DOHH2 (cell line): ENCODE results near the gene SDHA.
"Not testable (repeated sequence)": the region's sequence is repeated elsewhere in the genome, so short reads cannot be mapped to it uniquely, and the experiment has no call there.

Experiments used
- H3F3A ChIP-seq: fragments of 200-600 bp; sonication (generic), shearing (Covaris generic); 2 replicates; pipeline ENCODE4 v1.6.0; 2016; ENCODE audit warnings: antibody characterized with exemption, mild to moderate bottlenecking; ENCODE audit not compliant: control insufficient read depth, insufficient read depth
- H3K27ac ChIP-seq: fragments of 200-600 bp; sonication (generic); 2 replicates; pipeline ENCODE4 v1.5.1; 2014; ENCODE audit warnings: low read depth, mild to moderate bottlenecking, low read length, moderate library complexity
- H3K27me3 ChIP-seq: fragments of 200-600 bp; sonication (generic); 2 replicates; pipeline ENCODE4 v1.6.1; 2014; ENCODE audit warnings: mild to moderate bottlenecking, low read length, mixed read lengths; ENCODE audit not compliant: control insufficient read depth
- H3K36me3 ChIP-seq: fragments of 200-600 bp; sonication (generic); 2 replicates; pipeline ENCODE4 v1.6.1; 2014; ENCODE audit warnings: mild to moderate bottlenecking, low read length, moderate library complexity, mixed read lengths; ENCODE audit not compliant: control insufficient read depth
- H3K4me1 ChIP-seq: fragments of 200-600 bp; sonication (generic); 2 replicates; pipeline ENCODE4 v1.6.1; 2014; ENCODE audit warnings: mild to moderate bottlenecking, low read length, mixed read lengths; ENCODE audit not compliant: control insufficient read depth
- H3K4me2 ChIP-seq: fragments of 200-600 bp; sonication (generic); 2 replicates; pipeline ENCODE4 v1.6.0; 2014; ENCODE audit warnings: mild to moderate bottlenecking, low read length, moderate library complexity
- H3K4me3 ChIP-seq: fragments of 200-600 bp; sonication (generic); 2 replicates; pipeline ENCODE4 v1.5.1; 2014; ENCODE audit warnings: mild to moderate bottlenecking, low read length, mixed read lengths
- H3K79me2 ChIP-seq: fragments of 200-600 bp; sonication (generic); 2 replicates; pipeline ENCODE4 v1.6.1; 2014; ENCODE audit warnings: mild to moderate bottlenecking, low read length, mixed read lengths; ENCODE audit not compliant: control insufficient read depth
- H3K9me2 ChIP-seq: fragments of 200-600 bp; sonication (generic); replicated peaks from 2 replicates; pipeline ENCODE4 v1.6.1; 2014; ENCODE audit warnings: mild to moderate bottlenecking, low read length, mixed read lengths; ENCODE audit not compliant: control insufficient read depth
- H3K9me3 ChIP-seq: fragments of 200-600 bp; sonication (generic); 2 replicates; pipeline ENCODE4 v1.6.1; 2014; ENCODE audit warnings: antibody characterized with exemption, low read length, mixed read lengths; ENCODE audit not compliant: control insufficient read depth, insufficient read depth
- H4K20me1 ChIP-seq: fragments of 200-600 bp; sonication (generic); 2 replicates; pipeline ENCODE4 v1.6.0; 2014; ENCODE audit warnings: low read depth, mild to moderate bottlenecking, antibody characterized with exemption, low read length, moderate library complexity; ENCODE audit not compliant: control insufficient read depth, insufficient read depth

The SDHA gene

GRCh38 chr5:291345-291744 is 73.2 kb downstream of the SDHA start:
- not testable (repeated sequence) for H4K20me1 ChIP-seq, H3K27ac ChIP-seq, H3K27me3 ChIP-seq, H3F3A ChIP-seq, H3K9me3 ChIP-seq, H3K4me3 ChIP-seq, H3K4me2 ChIP-seq, H3K9me2 ChIP-seq, H3K4me1 ChIP-seq
- Histone ChIP-seq H3K79me2 (peaks cover 52% of the 10 kb centered on the region), H3K36me3 (peaks cover 20% of the 10 kb centered on the region)

GRCh38 chr5:294788-295187 is 76.7 kb downstream of the SDHA start:
- H3K27me3 ChIP-seq, H3K36me3 ChIP-seq, H4K20me1 ChIP-seq, H3K27ac ChIP-seq, H3K4me2 ChIP-seq, H3K9me2 ChIP-seq, H3K9me3 ChIP-seq, H3K4me1 ChIP-seq, H3K4me3 ChIP-seq, H3F3A ChIP-seq: not testable (repeated sequence)
- H3K79me2 ChIP-seq: peaks cover 28% of the 10 kb centered on the region

- H3K9me3 ChIP-seq, H3K4me2 ChIP-seq, H3K27me3 ChIP-seq, H3K36me3 ChIP-seq, H4K20me1 ChIP-seq, H3F3A ChIP-seq, H3K9me2 ChIP-seq, H3K4me3 ChIP-seq, H3K27ac ChIP-seq, H3K4me1 ChIP-seq: not testable (repeated sequence)
- peaks cover 24% of the 10 kb centered on the region for H3K79me2 ChIP-seq
These were observed 78.1 kb downstream of the SDHA start for GRCh38 chr5:296207-296606.

GRCh38 chr5:296954-297353 is 78.8 kb downstream of the SDHA start:
- H3K36me3 ChIP-seq, H3K4me3 ChIP-seq, H3K27ac ChIP-seq, H3K9me2 ChIP-seq, H3K4me2 ChIP-seq, H3K9me3 ChIP-seq, H3F3A ChIP-seq, H3K4me1 ChIP-seq, H4K20me1 ChIP-seq, H3K27me3 ChIP-seq: not testable (repeated sequence)
- H3K79me2 ChIP-seq: peaks cover 20% of the 10 kb centered on the region

GRCh38 chr5:297448-297847 is 79.3 kb downstream of the SDHA start:
- not testable (repeated sequence) for H3F3A ChIP-seq, H3K9me3 ChIP-seq

GRCh38 chr5:297991-298736 is 80.0 kb downstream of the SDHA start:
- not testable (repeated sequence) for H3K9me2 ChIP-seq, H3K4me3 ChIP-seq, H4K20me1 ChIP-seq, H3K27me3 ChIP-seq, H3K27ac ChIP-seq, H3F3A ChIP-seq, H3K36me3 ChIP-seq, H3K4me1 ChIP-seq, H3K9me3 ChIP-seq, H3K4me2 ChIP-seq
- H3K79me2 ChIP-seq: peaks cover 22% of the 10 kb centered on the region

More at GRCh38 chr5:297448-297847, 79.3 kb downstream of the SDHA start:
- not testable (repeated sequence) for H3K4me3 ChIP-seq, H4K20me1 ChIP-seq, H3K27me3 ChIP-seq, H3K4me2 ChIP-seq, H3K9me2 ChIP-seq, H3K4me1 ChIP-seq, H3K36me3 ChIP-seq, H3K27ac ChIP-seq
- peaks cover 21% of the 10 kb centered on the region for H3K79me2 ChIP-seq
